Stimulated activated CD8-positive, alpha-beta memory T cell treated with anti-CD3 and anti-CD28 coated beads, Interleukin-12 subunit alpha, Interleukin-12 subunit beta, amount 100 ng/mL, for 4 hours (primary cell): ENCODE results near the gene CHST11.

Experiments used
- DNase-seq: peaks from one replicate; pipeline ENCODE4 v3.0.0-alpha.2; 2020; ENCODE audit warnings: low read depth

Gene CHST11

GRCh38 chr12:104434129-104434528 is 22.6 kb upstream of the CHST11 start:
- no peak for DNase-seq

DNA sequence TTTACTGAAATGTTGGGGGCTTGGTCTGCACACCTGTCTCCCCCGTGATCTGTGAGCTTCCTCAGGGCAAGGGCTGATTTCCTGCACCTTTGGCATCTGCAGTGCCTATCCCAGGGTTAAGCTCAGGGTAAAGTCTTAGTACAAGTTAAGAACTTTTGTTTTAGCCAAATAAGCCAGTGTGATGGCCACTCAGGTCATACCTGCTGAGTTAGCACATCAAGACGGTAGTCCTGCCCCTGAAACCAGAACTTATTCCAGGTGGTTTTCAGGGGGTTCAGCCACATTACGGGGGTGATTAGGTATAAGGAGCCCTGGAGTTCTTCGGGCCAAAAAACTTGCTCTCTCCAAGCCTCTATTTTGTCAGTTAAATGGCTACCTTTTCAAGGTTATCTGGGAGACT is 21.6 kb upstream of the CHST11 start:
- no peak for DNase-seq

DNA sequence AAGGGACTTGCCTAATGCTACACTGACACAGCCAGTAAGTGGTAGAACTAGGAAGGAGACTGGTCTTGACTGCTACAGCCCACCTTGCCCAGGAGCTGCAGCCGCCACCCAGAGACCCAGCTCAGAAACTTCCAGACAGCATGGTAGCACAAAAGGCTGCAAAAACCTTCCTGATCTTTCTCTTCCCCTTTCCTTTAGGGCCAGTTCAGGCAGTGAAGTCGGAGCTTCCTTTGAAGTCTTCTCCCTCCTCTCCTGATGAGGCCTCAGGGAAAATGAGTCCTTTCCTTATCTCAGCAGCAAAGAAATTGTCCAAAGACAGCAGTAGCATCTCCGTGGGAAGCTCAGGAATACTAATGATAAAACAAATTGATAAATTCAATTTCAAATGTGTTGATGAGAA is 21.0 kb upstream of the CHST11 start:
- no peak for DNase-seq

- DNase-seq, result no peak
Measured at GRCh38 chr12:104436790-104437189, 20.0 kb upstream of the CHST11 start.

- DNase-seq, result no peak
Measured at GRCh38 chr12:104438134-104438533, 18.6 kb upstream of the CHST11 start.

GRCh38 chr12:104439137-104439536 is 17.6 kb upstream of the CHST11 start:
- no peak for DNase-seq

- DNase-seq, result no peak
Measured at GRCh38 chr12:104443008-104443407, 13.7 kb upstream of the CHST11 start.

GRCh38 chr12:104446646-104447421 is 9.9 kb upstream of the CHST11 start:
- DNase-seq, result no peak

DNA sequence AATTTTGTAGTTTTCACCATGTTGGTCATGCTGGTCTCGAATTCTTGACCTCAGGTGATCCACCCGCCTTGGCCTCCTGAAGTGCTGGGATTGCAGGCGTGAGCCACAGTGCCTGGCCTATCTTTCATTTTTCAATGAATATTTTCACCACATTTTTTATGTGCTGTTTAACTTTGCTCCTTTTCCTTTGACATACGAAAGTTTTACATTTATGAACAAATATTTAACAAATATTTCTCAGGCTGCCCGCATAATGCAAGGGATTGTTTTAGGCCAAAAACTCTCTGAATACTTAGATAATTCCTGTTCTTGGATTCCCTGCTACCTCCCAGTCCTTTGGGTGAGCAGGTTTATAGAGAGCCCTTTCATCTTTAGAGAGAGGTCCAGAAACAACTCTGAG is 8.7 kb upstream of the CHST11 start:
- DNase-seq, result no peak

- DNase-seq, result no peak
Measured at GRCh38 chr12:104448451-104448850, 8.3 kb upstream of the CHST11 start.

- no peak for DNase-seq
Measured at GRCh38 chr12:104450700-104451099, 6.0 kb upstream of the CHST11 start.

GRCh38 chr12:104452087-104452486 is 4.7 kb upstream of the CHST11 start:
- no peak for DNase-seq

DNA sequence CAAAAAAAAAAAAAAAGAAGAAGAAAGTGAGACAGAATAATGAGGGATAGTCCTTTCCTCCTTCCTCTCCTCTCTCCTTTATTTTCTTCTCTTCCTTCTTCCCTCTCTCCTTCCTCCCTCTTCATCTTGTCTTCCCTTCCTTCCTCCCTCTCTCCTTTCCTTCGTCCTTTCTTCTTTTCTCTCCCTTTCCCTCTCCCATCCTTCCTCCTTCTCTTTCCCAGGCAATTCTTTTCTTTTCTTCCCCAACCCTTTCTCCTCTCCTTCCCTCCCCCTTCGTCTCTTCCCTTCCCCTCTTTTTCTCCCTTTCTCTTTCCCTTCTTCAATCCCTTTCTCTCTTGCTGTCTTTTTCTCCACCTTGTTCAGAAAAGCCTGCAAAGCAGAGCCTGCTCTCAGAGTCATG is 3.6 kb upstream of the CHST11 start:
- DNase-seq, result no peak

- no peak for DNase-seq
Measured at GRCh38 chr12:104454997-104455396, 1.8 kb upstream of the CHST11 start.

GRCh38 chr12:104455578-104456416 is 951 bp upstream of the CHST11 start:
- no peak for DNase-seq

- no peak for DNase-seq
Measured at GRCh38 chr12:104456950-104457745, 400 bp downstream of the CHST11 start.

GRCh38 chr12:104457746-104458693 is 1.3 kb downstream of the CHST11 start:
- DNase-seq, result no peak

GRCh38 chr12:104458694-104459367 is 2.1 kb downstream of the CHST11 start:
- DNase-seq, result no peak

GRCh38 chr12:104459368-104459909 is 2.7 kb downstream of the CHST11 start:
- DNase-seq, result no peak

DNA sequence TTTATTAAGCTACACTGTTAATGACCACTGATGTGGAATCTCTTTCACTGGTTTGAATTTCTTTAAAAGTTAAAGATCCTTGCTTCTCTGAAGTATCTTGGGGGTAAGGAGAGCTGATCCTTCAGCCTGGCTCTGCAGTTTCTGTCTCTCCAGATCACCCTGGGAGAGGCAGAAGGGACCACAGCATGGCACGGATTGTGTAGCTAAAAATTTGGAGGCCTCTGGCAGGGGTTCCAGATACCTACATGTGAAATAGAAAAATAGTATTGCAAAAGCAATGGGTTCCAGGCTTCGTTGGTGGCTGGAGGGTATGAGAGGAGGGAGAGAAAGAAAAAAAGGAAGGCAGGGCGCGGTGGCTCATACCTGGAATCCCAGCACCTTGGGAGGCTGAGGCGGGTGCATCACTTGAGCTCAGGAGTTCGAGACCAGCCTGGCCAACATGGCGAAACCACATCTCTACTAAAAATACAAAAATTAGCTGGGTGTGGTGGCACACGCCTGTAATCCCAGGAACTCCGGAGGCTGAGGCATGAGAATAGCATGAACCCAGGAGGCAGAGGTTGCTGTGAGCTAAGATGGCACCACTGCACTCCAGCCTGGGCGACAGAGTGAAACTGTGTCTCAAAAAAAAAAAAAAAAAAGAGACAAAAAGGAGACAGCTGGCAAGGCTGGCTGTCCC is 3.4 kb downstream of the CHST11 start:
- no peak for DNase-seq
